Measurements from ENCODE around the gene PRDM2.

Gene PRDM2

DNA sequence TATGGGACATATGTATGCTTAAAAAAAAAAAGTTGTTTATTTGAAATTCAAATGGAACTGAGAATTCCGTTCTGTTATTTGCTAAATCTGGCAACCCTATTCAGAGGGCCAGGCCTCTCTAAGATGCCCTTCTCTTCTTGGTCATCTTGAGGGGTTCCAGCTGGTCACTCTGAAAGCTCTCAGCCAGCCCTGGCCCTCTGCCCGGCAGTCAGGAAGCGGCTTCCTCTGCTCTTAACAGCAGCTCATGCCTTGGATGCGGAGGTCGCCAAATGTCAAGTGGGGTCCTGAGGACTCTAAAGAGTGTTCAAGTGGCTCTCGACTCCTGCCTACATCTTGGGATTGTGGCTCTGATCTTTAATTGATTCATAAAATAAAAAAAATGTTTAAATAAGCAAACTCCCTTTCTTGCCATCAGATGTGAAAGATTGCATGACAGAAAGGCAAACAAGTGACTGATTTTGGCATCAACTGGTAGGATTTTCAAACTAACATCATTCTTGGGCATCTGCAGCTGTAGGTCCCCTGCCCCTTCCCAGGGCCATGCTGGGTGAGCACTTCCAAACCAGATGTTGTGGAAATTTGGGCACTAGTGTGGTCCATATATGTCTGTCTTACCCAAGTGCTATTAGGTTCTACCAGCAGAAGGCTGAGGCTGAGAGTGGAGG is 130.8 kb downstream of the PRDM2 start:
- no peaks in the 10 kb centered on the region for H3K36me3 ChIP-seq (ENCODE audit: control insufficient read depth in 2 of 2, insufficient read depth in 1 of 2, low read length in 2 of 2)
- no peak overlapping the region for H3K27ac ChIP-seq (ENCODE audit: extremely low read depth, low read depth, low read length)
- H3K4me3 ChIP-seq (ENCODE audit: low read depth, low read length): no peak overlapping the region
- H3K4me1 ChIP-seq (ENCODE audit: control insufficient read depth, insufficient read depth, low read length): no peaks in the 10 kb centered on the region
- H3K9me3 ChIP-seq (ENCODE audit: control insufficient read depth, insufficient read depth, low read depth, low read length): no peaks in the 10 kb centered on the region
- CTCF ChIA-PET: interaction anchor here (2.5 kb wide), 1 partner anchor 129 kb away, joined by 14 read pairs; no protein-coding TSS in a partner anchor
- TF ChIP-seq, protein P1, sequence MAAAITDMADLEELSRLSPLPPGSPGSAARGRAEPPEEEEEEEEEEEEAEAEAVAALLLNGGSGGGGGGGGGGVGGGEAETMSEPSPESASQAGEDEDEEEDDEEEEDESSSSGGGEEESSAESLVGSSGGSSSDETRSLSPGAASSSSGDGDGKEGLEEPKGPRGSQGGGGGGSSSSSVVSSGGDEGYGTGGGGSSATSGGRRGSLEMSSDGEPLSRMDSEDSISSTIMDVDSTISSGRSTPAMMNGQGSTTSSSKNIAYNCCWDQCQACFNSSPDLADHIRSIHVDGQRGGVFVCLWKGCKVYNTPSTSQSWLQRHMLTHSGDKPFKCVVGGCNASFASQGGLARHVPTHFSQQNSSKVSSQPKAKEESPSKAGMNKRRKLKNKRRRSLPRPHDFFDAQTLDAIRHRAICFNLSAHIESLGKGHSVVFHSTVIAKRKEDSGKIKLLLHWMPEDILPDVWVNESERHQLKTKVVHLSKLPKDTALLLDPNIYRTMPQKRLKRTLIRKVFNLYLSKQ (tag by site-specific recombination; IDR thresholded peaks at IDR 0.05; ENCODE audit: borderline replicate concordance): no peak
- TF ChIP-seq ZNF707 (tag by site-specific recombination; IDR thresholded peaks at IDR 0.05): no peak
- TF ChIP-seq ZFP41 (tag by site-specific recombination; IDR thresholded peaks at IDR 0.05; ENCODE audit: borderline replicate concordance): no peak
- TF ChIP-seq, protein P2, sequence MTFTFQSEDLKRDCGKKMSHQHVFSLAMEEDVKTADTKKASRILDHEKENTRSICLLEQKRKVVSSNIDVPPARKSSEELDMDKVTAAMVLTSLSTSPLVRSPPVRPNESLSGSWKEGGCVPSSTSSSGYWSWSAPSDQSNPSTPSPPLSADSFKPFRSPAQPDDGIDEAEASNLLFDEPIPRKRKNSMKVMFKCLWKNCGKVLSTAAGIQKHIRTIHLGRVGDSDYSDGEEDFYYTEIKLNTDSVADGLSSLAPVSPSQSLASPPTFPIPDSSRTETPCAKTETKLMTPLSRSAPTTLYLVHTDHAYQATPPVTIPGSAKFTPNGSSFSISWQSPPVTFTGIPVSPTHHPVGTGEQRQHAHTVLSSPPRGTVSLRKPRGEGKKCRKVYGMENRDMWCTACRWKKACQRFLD (tag by site-specific recombination; IDR thresholded peaks at IDR 0.05): no peak
- no peak for TF ChIP-seq ZNF239 (tag by site-specific recombination; IDR thresholded peaks at IDR 0.05)
- no peak for TF ChIP-seq ZBTB21 (tag by site-specific recombination; IDR thresholded peaks at IDR 0.05)
- no peak for TF ChIP-seq HOXD13 (CRISPR knock-in tag; IDR thresholded peaks at IDR 0.05; ENCODE audit: borderline replicate concordance)
- no peak for TF ChIP-seq ZNF404 (tag by site-specific recombination; IDR thresholded peaks at IDR 0.05)
- no peak for TF ChIP-seq FEZF1 (tag by site-specific recombination; IDR thresholded peaks at IDR 0.05)
- TF ChIP-seq, protein P3, sequence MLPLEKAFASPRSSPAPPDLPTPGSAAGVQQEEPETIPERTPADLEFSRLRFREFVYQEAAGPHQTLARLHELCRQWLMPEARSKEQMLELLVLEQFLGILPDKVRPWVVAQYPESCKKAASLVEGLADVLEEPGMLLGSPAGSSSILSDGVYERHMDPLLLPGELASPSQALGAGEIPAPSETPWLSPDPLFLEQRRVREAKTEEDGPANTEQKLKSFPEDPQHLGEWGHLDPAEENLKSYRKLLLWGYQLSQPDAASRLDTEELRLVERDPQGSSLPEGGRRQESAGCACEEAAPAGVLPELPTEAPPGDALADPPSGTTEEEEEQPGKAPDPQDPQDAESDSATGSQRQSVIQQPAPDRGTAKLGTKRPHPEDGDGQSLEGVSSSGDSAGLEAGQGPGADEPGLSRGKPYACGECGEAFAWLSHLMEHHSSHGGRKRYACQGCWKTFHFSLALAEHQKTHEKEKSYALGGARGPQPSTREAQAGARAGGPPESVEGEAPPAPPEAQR (tag by site-specific recombination; IDR thresholded peaks at IDR 0.05): no peak
- TF ChIP-seq SP3 (tag by site-specific recombination; IDR thresholded peaks at IDR 0.05): no peak
- TF ChIP-seq, protein P4, sequence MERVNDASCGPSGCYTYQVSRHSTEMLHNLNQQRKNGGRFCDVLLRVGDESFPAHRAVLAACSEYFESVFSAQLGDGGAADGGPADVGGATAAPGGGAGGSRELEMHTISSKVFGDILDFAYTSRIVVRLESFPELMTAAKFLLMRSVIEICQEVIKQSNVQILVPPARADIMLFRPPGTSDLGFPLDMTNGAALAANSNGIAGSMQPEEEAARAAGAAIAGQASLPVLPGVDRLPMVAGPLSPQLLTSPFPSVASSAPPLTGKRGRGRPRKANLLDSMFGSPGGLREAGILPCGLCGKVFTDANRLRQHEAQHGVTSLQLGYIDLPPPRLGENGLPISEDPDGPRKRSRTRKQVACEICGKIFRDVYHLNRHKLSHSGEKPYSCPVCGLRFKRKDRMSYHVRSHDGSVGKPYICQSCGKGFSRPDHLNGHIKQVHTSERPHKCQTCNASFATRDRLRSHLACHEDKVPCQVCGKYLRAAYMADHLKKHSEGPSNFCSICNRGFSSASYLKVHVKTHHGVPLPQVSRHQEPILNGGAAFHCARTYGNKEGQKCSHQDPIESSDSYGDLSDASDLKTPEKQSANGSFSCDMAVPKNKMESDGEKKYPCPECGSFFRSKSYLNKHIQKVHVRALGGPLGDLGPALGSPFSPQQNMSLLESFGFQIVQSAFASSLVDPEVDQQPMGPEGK (tag by site-specific recombination; IDR thresholded peaks at IDR 0.05): no peak
- TF ChIP-seq ZBTB7A (tag by site-specific recombination; IDR thresholded peaks at IDR 0.05; ENCODE audit: low read depth): no peak
- TF ChIP-seq KLF7 (tag by site-specific recombination; IDR thresholded peaks at IDR 0.05; ENCODE audit: borderline replicate concordance): no peak
- TF ChIP-seq BCL11B (tag by site-specific recombination; IDR thresholded peaks at IDR 0.05; ENCODE audit: low read depth): no peak
- no peak for TF ChIP-seq GLI2 (tag by site-specific recombination; IDR thresholded peaks at IDR 0.05; ENCODE audit: borderline replicate concordance, low read depth)
- TF ChIP-seq, protein P5, sequence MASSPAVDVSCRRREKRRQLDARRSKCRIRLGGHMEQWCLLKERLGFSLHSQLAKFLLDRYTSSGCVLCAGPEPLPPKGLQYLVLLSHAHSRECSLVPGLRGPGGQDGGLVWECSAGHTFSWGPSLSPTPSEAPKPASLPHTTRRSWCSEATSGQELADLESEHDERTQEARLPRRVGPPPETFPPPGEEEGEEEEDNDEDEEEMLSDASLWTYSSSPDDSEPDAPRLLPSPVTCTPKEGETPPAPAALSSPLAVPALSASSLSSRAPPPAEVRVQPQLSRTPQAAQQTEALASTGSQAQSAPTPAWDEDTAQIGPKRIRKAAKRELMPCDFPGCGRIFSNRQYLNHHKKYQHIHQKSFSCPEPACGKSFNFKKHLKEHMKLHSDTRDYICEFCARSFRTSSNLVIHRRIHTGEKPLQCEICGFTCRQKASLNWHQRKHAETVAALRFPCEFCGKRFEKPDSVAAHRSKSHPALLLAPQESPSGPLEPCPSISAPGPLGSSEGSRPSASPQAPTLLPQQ (tag by site-specific recombination; IDR thresholded peaks at IDR 0.05): no peak
- no peak for TF ChIP-seq ZNF670 (tag by site-specific recombination; IDR thresholded peaks at IDR 0.05; ENCODE audit: low read depth)
- POLR2A ChIA-PET: no interaction called here

Data from HEK293 (cell line).